Urinary bladder (tissue), 4 donors: ENCODE measurements around the gene TMEM121B. TPM values are rescaled to one million over a fixed set of nuclear protein-coding genes. Genes with fewer than 3 reads are reported as not detected.

Source experiments
- DNase-seq: peaks from one replicate; pipeline ENCODE4 v3.0.0-alpha.2; 2015; ENCODE audit errors: extremely low spot score
- H3K27ac ChIP-seq: one replicate; pipeline ENCODE4 v1.5.1; 2013; ENCODE audit warnings: low read depth, mild to moderate bottlenecking, moderate library complexity
- H3K36me3 ChIP-seq: one replicate; pipeline ENCODE4 v1.6.1; 2013; ENCODE audit warnings: mild to moderate bottlenecking, moderate library complexity; ENCODE audit not compliant: insufficient read depth
- H3K4me1 ChIP-seq: one replicate; pipeline ENCODE4 v1.6.1; 2013; ENCODE audit warnings: mild to moderate bottlenecking, moderate library complexity; ENCODE audit not compliant: insufficient read depth
- H3K4me3 ChIP-seq: one replicate; pipeline ENCODE4 v1.5.1; 2013; ENCODE audit warnings: low read depth, low read length
- WGBS: extraction: QIAGEN DNeasy Blood & Tissue Kit; methylation state at CpG from one replicate; pipeline ENCODE4 v1.1.7; 2013; 5-methylcytosine and 5-hydroxymethylcytosine counted together
- polyA plus RNA-seq: library from polyadenylated mRNA; stranded (reverse); fragments of 200-250 nt; gene quantifications from one replicate; pipeline ENCODE4 v1.2.3, GENCODE V29; 2013
- total RNA-seq: library from RNA; depleted of rRNA; stranded (reverse); fragments of >200 nt; gene quantifications from one replicate; pipeline ENCODE4 v1.2.3, GENCODE V29; 2014
- donor health status: healthy with polysubstance abuse.
- donor health status: healthy.

The TMEM121B gene
- total and polyA plus RNA-seq, 2 donors = 0.18 to 0.21 TPM

GRCh38 chr22:17131686-17132085 is 10.5 kb upstream of the TMEM121B start:
- no peak for DNase-seq
- no peak overlapping the region for H3K27ac ChIP-seq
- no peak overlapping the region for H3K4me3 ChIP-seq
- peaks cover 1% of the 10 kb centered on the region for H3K36me3 ChIP-seq
- H3K4me1 ChIP-seq = no peaks in the 10 kb centered on the region
- 44% methylated on average over 5 of the region's 5 CpGs for WGBS

GRCh38 chr22:17130199-17130598 is 9.0 kb upstream of the TMEM121B start:
- H3K27ac ChIP-seq = no peak overlapping the region
- 67% methylated on average over 1 of the region's 1 CpG for WGBS
- H3K4me1 ChIP-seq = no peaks in the 10 kb centered on the region
- no peak for DNase-seq
- H3K36me3 ChIP-seq = no peaks in the 10 kb centered on the region
- H3K4me3 ChIP-seq = no peak overlapping the region

GRCh38 chr22:17120711-17121232 is 388 bp downstream of the TMEM121B start:
- Histone ChIP-seq H3K4me1 (peaks cover 2% of the 10 kb centered on the region), H3K27ac (no peak overlapping the region), H3K4me3 (peak overlapping the region; percentile 53), H3K36me3 (no peaks in the 10 kb centered on the region)
- DNase-seq = no peak
- WGBS = under 1% methylated on average over 68 of the region's 70 CpGs

- WGBS = under 1% methylated on average over 45 of the region's 45 CpGs
- Histone ChIP-seq H3K4me1 (peaks cover 2% of the 10 kb centered on the region), H3K27ac (no peak overlapping the region), H3K4me3 (peak overlapping the region; percentile 53), H3K36me3 (no peaks in the 10 kb centered on the region)
- no peak for DNase-seq
These were observed 879 bp downstream of the TMEM121B start for GRCh38 chr22:17120281-17120680.

GRCh38 chr22:17119481-17120202 is 1.5 kb downstream of the TMEM121B start:
- Histone ChIP-seq H3K36me3 (no peaks in the 10 kb centered on the region), H3K4me3 (no peak overlapping the region), H3K27ac (no peak overlapping the region), H3K4me1 (peaks cover 2% of the 10 kb centered on the region)
- no peak for DNase-seq
- 26% methylated on average over 63 of the region's 63 CpGs for WGBS

- Histone ChIP-seq H3K27ac (no peak overlapping the region), H3K4me1 (peaks cover 2% of the 10 kb centered on the region), H3K4me3 (no peak overlapping the region), H3K36me3 (no peaks in the 10 kb centered on the region)
- DNase-seq = no peak
- 83% methylated on average over 4 of the region's 4 CpGs for WGBS
These were observed 2.8 kb downstream of the TMEM121B start for GRCh38 chr22:17118342-17118741.

- Histone ChIP-seq H3K4me3 (no peak overlapping the region), H3K4me1 (peaks cover 2% of the 10 kb centered on the region), H3K27ac (no peak overlapping the region), H3K36me3 (no peaks in the 10 kb centered on the region)
- no peak for DNase-seq
- 41% methylated on average over 4 of the region's 4 CpGs for WGBS
These were observed 3.3 kb downstream of the TMEM121B start for GRCh38 chr22:17117890-17118289.

- no peak overlapping the region for H3K27ac ChIP-seq
- H3K4me3 ChIP-seq = no peak overlapping the region
- no peak for DNase-seq
- H3K36me3 ChIP-seq = no peaks in the 10 kb centered on the region
- H3K4me1 ChIP-seq = peaks cover 2% of the 10 kb centered on the region
- 63% methylated on average over 3 of the region's 3 CpGs for WGBS
These were observed 3.8 kb downstream of the TMEM121B start for GRCh38 chr22:17117400-17117799.

- Histone ChIP-seq H3K27ac (no peak overlapping the region), H3K36me3 (no peaks in the 10 kb centered on the region), H3K4me1 (peaks cover 2% of the 10 kb centered on the region), H3K4me3 (no peak overlapping the region)
- DNase-seq = no peak
- WGBS = 44% methylated on average over 6 of the region's 6 CpGs
These were observed 4.4 kb downstream of the TMEM121B start for GRCh38 chr22:17116572-17117330.

- Histone ChIP-seq H3K36me3 (no peaks in the 10 kb centered on the region), H3K4me1 (peaks cover 2% of the 10 kb centered on the region), H3K27ac (no peak overlapping the region), H3K4me3 (no peak overlapping the region)
- 64% methylated on average over 5 of the region's 5 CpGs for WGBS
- DNase-seq = no peak
These were observed 5.1 kb downstream of the TMEM121B start for GRCh38 chr22:17115945-17116565.

- no peaks in the 10 kb centered on the region for H3K36me3 ChIP-seq
- 50% methylated on average over 4 of the region's 4 CpGs for WGBS
- DNase-seq = no peak
- H3K27ac ChIP-seq = no peak overlapping the region
- no peaks in the 10 kb centered on the region for H3K4me1 ChIP-seq
- no peak overlapping the region for H3K4me3 ChIP-seq
These were observed 5.9 kb downstream of the TMEM121B start for GRCh38 chr22:17115236-17115635.

- 85% methylated on average over 9 of the region's 9 CpGs for WGBS
- H3K4me1 ChIP-seq = no peaks in the 10 kb centered on the region
- no peak overlapping the region for H3K4me3 ChIP-seq
- no peak for DNase-seq
- H3K36me3 ChIP-seq = no peaks in the 10 kb centered on the region
- no peak overlapping the region for H3K27ac ChIP-seq
These were observed 6.3 kb downstream of the TMEM121B start for GRCh38 chr22:17114898-17115235.

- Histone ChIP-seq H3K27ac (no peak overlapping the region), H3K4me3 (no peak overlapping the region), H3K4me1 (no peaks in the 10 kb centered on the region), H3K36me3 (peaks cover 3% of the 10 kb centered on the region)
- 69% methylated on average over 13 of the region's 13 CpGs for WGBS
- no peak for DNase-seq
These were observed 6.8 kb downstream of the TMEM121B start for GRCh38 chr22:17114173-17114897.
